ENCODE results near the gene PLXNA2. TPM values are rescaled to one million over a fixed set of nuclear protein-coding genes. Genes with fewer than 3 reads are reported as not detected.

Gene PLXNA2
- total RNA-seq, 4 donors from 2014 or later: 26.9 to 54.0 (median 46.1) TPM

GRCh38 chr1:208205216-208206013 lies 38.8 kb downstream of the PLXNA2 start:
- H3K36me3 ChIP-seq: peaks cover 0 to 21% (median 0%) of the 10 kb centered on the region in 3 donors
- TF ChIP-seq CTCF (IDR thresholded peaks at IDR 0.05) (no peak), POLR2A (IDR thresholded peaks at IDR 0.05) (no peak)
- no peaks in the 10 kb centered on the region for H3K27me3 ChIP-seq
- no peak for DNase-seq
- WGBS, 2 donors: 64 to 79% methylated on average over 4 to 5 of the region's 5 CpGs
- H3K4me1 ChIP-seq: peaks cover 59 to 99% (median 82%) of the 10 kb centered on the region in 3 donors
- intact Hi-C loops (cut with DNase I): no loop called here
- peak overlapping the region; percentile 71 to 89 (median 86) for H3K27ac ChIP-seq
- no peaks in the 10 kb centered on the region for H3K9me3 ChIP-seq
- H3K4me3 ChIP-seq: no peak overlapping the region

GRCh38 chr1:208204779-208205178 lies 39.4 kb downstream of the PLXNA2 start:
- H3K4me1 ChIP-seq: peaks cover 59 to 93% (median 79%) of the 10 kb centered on the region in 3 donors
- H3K36me3 ChIP-seq: peaks cover 0 to 27% (median 0%) of the 10 kb centered on the region in 3 donors
- intact Hi-C loops (cut with DNase I): no loop called here
- H3K9me3 ChIP-seq: no peaks in the 10 kb centered on the region
- WGBS, 2 donors: 60 to 75% methylated on average over 2 of the region's 2 CpGs
- no peak overlapping the region for H3K4me3 ChIP-seq
- H3K27me3 ChIP-seq: no peaks in the 10 kb centered on the region
- peak overlapping the region; percentile 71 to 89 (median 86) for H3K27ac ChIP-seq
- DNase-seq: no peak
- TF ChIP-seq POLR2A (IDR thresholded peaks at IDR 0.05) (no peak), CTCF (IDR thresholded peaks at IDR 0.05) (no peak)

GRCh38 chr1:208203848-208204609 lies 40.2 kb downstream of the PLXNA2 start:
- 46 to 47% methylated on average over 7 of the region's 7 CpGs for WGBS, 2 donors
- no peaks in the 10 kb centered on the region for H3K27me3 ChIP-seq
- no peak for TF ChIP-seq POLR2A (IDR thresholded peaks at IDR 0.05)
- H3K9me3 ChIP-seq: no peaks in the 10 kb centered on the region
- peak overlapping the region; percentile 71 to 89 (median 86) for H3K27ac ChIP-seq
- H3K36me3 ChIP-seq: peaks cover 0 to 32% (median 0%) of the 10 kb centered on the region in 3 donors
- no peak overlapping the region for H3K4me3 ChIP-seq
- H3K4me1 ChIP-seq: peaks cover 55 to 85% (median 75%) of the 10 kb centered on the region in 3 donors
- no peak for DNase-seq
- intact Hi-C loops (cut with DNase I): no loop called here

GRCh38 chr1:208203127-208203847 lies 40.9 kb downstream of the PLXNA2 start:
- TF ChIP-seq POLR2A (IDR thresholded peaks at IDR 0.05) (no peak), CTCF (IDR thresholded peaks at IDR 0.05) (no peak)
- peaks cover 0 to 40% (median 0%) of the 10 kb centered on the region in 3 donors for H3K36me3 ChIP-seq
- no peaks in the 10 kb centered on the region for H3K27me3 ChIP-seq
- H3K9me3 ChIP-seq: no peaks in the 10 kb centered on the region
- peaks cover 48 to 78% (median 69%) of the 10 kb centered on the region in 3 donors for H3K4me1 ChIP-seq
- H3K27ac ChIP-seq: peak overlapping the region; percentile 71 to 89 (median 86)
- 11 to 26% methylated on average over 5 to 10 of the region's 13 CpGs for WGBS, 2 donors
- intact Hi-C loops (cut with DNase I): no loop called here
- peak overlapping the region in 1 of 4 donors; percentile 37 for H3K4me3 ChIP-seq
- no peak for DNase-seq

GRCh38 chr1:208202333-208202995 lies 41.7 kb downstream of the PLXNA2 start:
- no peak for DNase-seq
- intact Hi-C loops (cut with DNase I): no loop called here
- H3K27ac ChIP-seq: peak overlapping the region; percentile 71 to 89 (median 86)
- peak overlapping the region in 1 of 4 donors; percentile 37 for H3K4me3 ChIP-seq
- no peaks in the 10 kb centered on the region for H3K27me3 ChIP-seq
- no peaks in the 10 kb centered on the region for H3K9me3 ChIP-seq
- H3K36me3 ChIP-seq: peaks cover 0 to 48% (median 4%) of the 10 kb centered on the region in 3 donors
- peaks cover 40 to 70% (median 64%) of the 10 kb centered on the region in 3 donors for H3K4me1 ChIP-seq
- WGBS, 2 donors: 47 to 69% methylated on average over 4 to 5 of the region's 5 CpGs
- TF ChIP-seq CTCF (IDR thresholded peaks at IDR 0.05): no peak
- no peak for TF ChIP-seq POLR2A (IDR thresholded peaks at IDR 0.05)

Data from esophagus squamous epithelium (tissue), 5 donors.